Hair follicle dermal papilla cell (primary cell): ENCODE data around the gene DAD1. TPM values are rescaled to one million over a fixed set of nuclear protein-coding genes. Genes with fewer than 3 reads are reported as not detected.

ENCODE experiments used
- small RNA-seq: library from RNA; depleted of rRNA; stranded (forward); fragments of <200 nt; gene quantifications from one replicate; pipeline ENCODE3, GENCODE V24; 2012
- total RNA-seq: library from RNA; depleted of rRNA; stranded (reverse); fragments of >200 nt; gene quantifications from 2 replicates; pipeline ENCODE4 v1.2.3, GENCODE V29; 2012

The DAD1 gene
- total RNA-seq = 172 and 225 TPM in 2 replicates

GRCh38 chr14:22589096-22589839 lies at the start of gene DAD1:
DAD1 (minus strand) TSS chr14:22589224; CDS start chr14:22589157, 67 bp downstream.

GRCh38 chr14:22598099-22598895 lies 9.3 kb upstream of the DAD1 start, which contains the start of gene ABHD4:
ABHD4 (plus strand) TSS chr14:22598300; CDS start chr14:22598307, 7 bp downstream.

Small RNA genes within 50 kb of the gene (small RNA-seq; reads per million reads assigned to genes)
- gene TRAJ1 (not detected), gene TRAJ10 (not detected), gene TRAJ11 (not detected), gene TRAJ12 (not detected), gene TRAJ13 (not detected), gene TRAJ14 (not detected), gene TRAJ16 (not detected), gene TRAJ17 (not detected), gene TRAJ18 (not detected), gene TRAJ19 (not detected), gene TRAJ2 (not detected), gene TRAJ20 (not detected), gene TRAJ21 (not detected), gene TRAJ22 (not detected), gene TRAJ23 (not detected), gene TRAJ24 (not detected), gene TRAJ25 (not detected), gene TRAJ26 (not detected), gene TRAJ27 (not detected), gene TRAJ28 (not detected), gene TRAJ3 (not detected), gene TRAJ4 (not detected), gene TRAJ5 (not detected), gene TRAJ6 (not detected), gene TRAJ7 (not detected), gene TRAJ8 (not detected), gene TRAJ9 (not detected)

Other genes starting within 250 kb of the DAD1 start
- 23.0 and 25.4 TPM in 2 replicates for gene ABHD4, start 9.1 kb upstream of the DAD1 start, total RNA-seq
- gene OR6J1, start 55.1 kb upstream of the DAD1 start, total RNA-seq = not detected in 2 replicates
- 52.1 and 56.8 TPM in 2 replicates for gene OXA1L, start 177.5 kb upstream of the DAD1 start, total RNA-seq
- gene SLC7A7, start 226.2 kb upstream of the DAD1 start, total RNA-seq = 6.7 and 10.2 TPM in 2 replicates
- 19.7 and 22.7 TPM in 2 replicates for gene MRPL52, start 240.7 kb upstream of the DAD1 start, total RNA-seq
- gene MMP14, start 247.4 kb upstream of the DAD1 start, total RNA-seq = 612 and 680 TPM in 2 replicates